A549 treated with CpdA at 1 μM for 4 hours (cell line): ENCODE data around the gene SLC66A2. TPM values are rescaled to one million over a fixed set of nuclear protein-coding genes. Genes with fewer than 3 reads are reported as not detected.

Source experiments
- total RNA-seq: library from RNA; stranded (reverse); fragments of 200-300 nt; extraction: Qiagen RNA extraction; gene quantifications from 5 replicates; pipeline ENCODE4 v1.2.3, GENCODE V29; 2022; ENCODE audit warnings: low read depth

Gene SLC66A2
- 10.8 to 19.3 TPM (median 16.4 TPM) in 5 replicates for total RNA-seq

DNA sequence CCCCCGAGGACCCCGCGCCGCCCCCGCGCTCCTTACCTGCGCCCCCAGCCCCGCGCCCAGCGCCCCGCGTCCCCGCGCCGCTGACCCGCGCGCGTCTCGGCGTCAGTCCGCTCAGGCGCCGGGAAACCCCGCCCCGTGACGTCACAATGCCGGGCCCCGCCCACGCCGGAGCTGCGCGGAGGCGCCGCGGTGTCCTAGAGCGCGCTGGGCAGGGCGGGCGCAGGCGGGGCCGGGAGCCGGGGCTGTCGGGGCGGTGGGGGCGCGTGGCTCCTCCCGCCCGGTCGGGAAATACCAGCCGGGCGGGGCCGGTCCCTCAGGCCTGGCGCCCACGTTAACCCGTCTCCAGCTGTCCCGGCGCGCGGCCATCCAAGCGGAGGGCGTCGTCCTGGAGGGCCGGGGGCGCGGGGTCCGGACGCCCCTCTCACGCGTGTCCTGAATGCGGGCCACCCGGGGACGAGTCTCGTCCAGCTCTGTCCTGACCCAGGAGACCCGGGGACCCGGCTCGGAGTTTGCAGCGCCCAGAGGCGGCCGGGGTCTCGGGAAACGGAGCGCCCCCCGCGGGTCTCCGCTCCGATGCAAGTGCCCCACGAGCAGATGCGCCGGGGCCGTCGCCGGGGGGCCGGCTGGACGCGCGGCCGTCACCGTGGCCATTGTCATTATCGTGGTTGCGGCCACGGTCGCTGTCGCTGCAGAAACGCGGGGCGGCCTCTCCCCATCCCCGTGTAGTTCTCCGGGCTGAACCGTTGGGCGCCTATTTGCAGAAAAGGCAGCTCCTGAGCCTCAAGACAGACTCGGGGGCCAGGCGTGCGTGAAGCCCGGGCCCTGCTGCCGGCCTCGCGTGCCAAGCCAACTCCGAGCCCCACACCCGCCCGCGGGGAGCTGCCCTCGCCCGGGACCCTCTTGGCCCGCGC lies at the start of gene SLC66A2:
TSS of gene SLC66A2 (minus strand) at position 109 of the 911 bp plus-strand sequence. CDS start 727 bp downstream, outside the sequence.

DNA sequence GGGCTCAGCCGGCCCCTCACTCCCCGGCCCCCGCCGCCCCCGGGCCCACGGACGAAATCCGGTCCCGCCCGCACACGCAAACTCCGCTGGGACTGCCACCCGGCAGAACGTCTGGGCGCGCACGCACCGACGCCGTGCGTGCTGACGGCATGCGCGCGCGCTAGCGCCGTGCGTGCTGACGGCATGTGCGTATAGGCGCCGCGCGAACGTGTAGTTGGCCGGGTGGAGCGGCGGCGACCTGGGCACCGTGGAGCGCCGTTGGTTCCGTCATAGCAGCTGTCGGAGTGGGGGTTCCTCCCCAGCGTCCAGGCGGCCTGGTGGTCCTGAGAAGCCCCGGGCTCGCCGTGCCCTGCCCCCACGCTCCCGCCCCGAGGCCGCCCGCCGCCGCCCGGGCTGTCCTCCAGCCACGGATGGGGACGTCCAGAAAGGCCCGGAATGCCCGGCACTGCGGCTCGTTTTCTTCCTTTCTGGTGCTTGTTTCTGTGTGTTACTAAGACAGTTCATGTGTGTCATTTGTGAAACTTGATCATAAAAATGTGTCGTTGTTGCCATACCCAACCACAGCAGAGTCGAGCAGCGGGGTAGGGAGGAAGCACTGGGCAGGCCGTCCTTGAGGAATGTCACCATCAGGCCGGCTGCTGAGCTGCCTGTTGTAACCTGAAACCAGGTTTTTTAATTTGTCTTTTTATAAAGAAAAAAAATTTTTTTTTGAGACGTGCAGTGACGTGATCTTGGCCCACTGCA lies 37.2 kb upstream of the SLC66A2 start, which contains the start of gene TXNL4A:
TSS of gene TXNL4A (minus strand) at position 113 of the 744 bp plus-strand sequence. CDS start 171 bp downstream, outside the sequence.

DNA sequence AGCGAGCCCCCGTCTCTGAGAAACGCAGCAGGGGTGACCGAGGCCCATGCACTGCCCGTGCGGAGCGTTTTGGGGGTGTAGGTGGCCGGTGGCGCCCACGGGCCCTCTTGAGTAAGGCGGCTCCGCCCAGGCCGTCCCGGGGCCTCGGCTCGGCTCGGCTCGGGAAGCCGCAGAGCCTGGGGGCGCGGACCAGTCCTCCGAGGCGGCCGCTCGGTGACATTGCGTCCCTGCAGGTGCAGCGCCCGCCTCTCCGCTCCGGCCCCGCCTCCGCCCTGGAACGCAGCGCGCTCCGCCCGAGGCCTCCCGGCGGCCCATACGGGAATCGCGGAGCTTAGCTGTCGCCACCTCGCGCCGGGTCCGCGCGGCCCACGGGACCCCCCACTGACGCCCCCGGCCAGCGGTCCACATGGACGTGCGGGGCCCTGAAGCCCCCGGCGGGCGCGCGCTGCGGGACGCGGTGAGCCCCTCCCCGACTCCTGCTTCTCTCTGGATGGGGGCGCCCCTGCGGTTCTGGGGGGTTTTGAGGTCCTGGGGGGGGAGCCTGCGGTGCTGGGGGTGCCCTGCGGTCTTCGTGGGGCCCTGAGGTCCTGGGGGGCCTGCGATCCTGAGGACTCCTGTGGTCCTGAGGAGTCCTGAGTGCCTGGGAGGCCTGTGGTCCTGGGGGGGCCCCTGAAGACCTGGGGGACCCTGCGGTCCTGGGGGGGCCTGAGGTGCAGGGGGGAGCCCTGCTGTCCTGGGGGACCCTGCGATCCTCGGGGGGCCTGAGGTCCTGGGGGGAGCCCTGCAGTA lies 13.1 kb upstream of the SLC66A2 start, which contains the start of gene HSBP1L1:
TSS of gene HSBP1L1 (plus strand) at position 314 of the 789 bp plus-strand sequence. CDS start at position 407, 93 bp downstream.

Other genes starting within 250 kb of the SLC66A2 start
- not detected in 5 replicates for gene KCNG2, start 153.7 kb downstream of the SLC66A2 start, total RNA-seq
- gene HSBP1L1, start 13.0 kb upstream of the SLC66A2 start, total RNA-seq: 10.1 to 13.5 TPM (median 12.3 TPM) in 5 replicates
- 85.2 to 162 TPM (median 149 TPM) in 5 replicates for gene TXNL4A, start 36.9 kb upstream of the SLC66A2 start, total RNA-seq
- gene RBFA, start 82.8 kb upstream of the SLC66A2 start, total RNA-seq: 26.9 to 31.3 TPM (median 28.6 TPM) in 5 replicates
- 11.3 to 14.3 TPM (median 11.7 TPM) in 5 replicates for gene ADNP2, start 157.6 kb upstream of the SLC66A2 start, total RNA-seq